Measurements from ENCODE around the gene GIMAP7. TPM values are rescaled to one million over a fixed set of nuclear protein-coding genes. Genes with fewer than 3 reads are reported as not detected.
"Not testable (repeated sequence)": the region's sequence is repeated elsewhere in the genome, so short reads cannot be mapped to it uniquely, and the experiment has no call there.

Gene GIMAP7
- polyA plus RNA-seq, 1 donor from 2014 or later: not detected

DNA sequence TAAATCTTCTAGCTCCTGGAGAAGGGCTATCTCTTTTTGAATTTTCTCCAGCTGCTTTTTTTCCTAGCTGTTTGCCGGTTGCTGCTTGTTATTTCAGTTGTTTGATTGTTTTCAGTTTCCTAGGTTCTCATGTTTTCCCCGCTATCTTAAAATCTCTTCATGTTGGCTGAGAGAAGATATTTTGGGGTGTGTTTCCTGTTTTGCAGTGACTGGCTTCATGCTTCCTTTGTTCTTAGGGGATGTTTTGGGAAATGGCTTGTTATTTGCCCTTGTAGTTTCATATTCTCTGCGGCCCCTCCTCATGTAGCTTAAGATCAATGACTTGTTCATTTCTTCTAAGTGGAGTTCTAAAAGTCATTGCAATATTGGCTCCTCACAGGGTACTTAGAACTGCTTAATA lies 30.6 kb upstream of the GIMAP7 start:
- H3K9ac ChIP-seq (ENCODE audit: low read length); H3K36me3 ChIP-seq (ENCODE audit: insufficient read depth, low read length); H4K20me1 ChIP-seq (ENCODE audit: insufficient read depth); H3K9me3 ChIP-seq (ENCODE audit: low read length); H3K27ac ChIP-seq (ENCODE audit: low read length); H2AFZ ChIP-seq (ENCODE audit: low read depth, low read length); H3K9me2 ChIP-seq (ENCODE audit: insufficient read depth, low read length); H3K27me3 ChIP-seq (ENCODE audit: insufficient read depth, low read depth, low read length); H3F3A ChIP-seq (ENCODE audit: insufficient read depth, low read length, poor library complexity, severe bottlenecking); H3K79me2 ChIP-seq (replicated peaks; ENCODE audit: insufficient read depth, low read length); H3K4me3 ChIP-seq (ENCODE audit: low read length); H3K4me2 ChIP-seq (ENCODE audit: low read length): not testable (repeated sequence)

DNA sequence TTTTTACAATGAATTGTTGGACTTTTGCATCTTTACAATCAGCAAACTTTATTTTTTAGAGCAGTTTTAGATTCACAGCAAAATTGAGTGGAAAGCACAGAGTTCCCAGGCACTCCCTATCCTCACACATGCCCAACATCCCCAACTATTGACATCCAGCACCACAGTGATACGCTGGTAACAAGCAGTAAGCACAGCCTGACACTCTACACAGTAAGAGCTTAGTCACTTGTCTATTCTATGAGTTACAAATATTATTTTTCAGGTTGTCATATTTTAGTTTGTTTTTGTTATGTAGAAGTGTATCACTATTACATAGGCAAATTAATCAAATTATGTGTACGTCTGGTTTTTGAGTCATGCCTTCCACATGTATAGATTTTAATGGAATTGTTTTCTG lies 27.0 kb upstream of the GIMAP7 start:
- H3F3A ChIP-seq (ENCODE audit: insufficient read depth, low read length, poor library complexity, severe bottlenecking): no peaks in the 10 kb centered on the region
- no peak overlapping the region for H3K4me3 ChIP-seq (ENCODE audit: low read length)
- H2AFZ ChIP-seq (ENCODE audit: low read depth, low read length): no peak overlapping the region
- no peaks in the 10 kb centered on the region for H4K20me1 ChIP-seq (ENCODE audit: insufficient read depth)
- H3K27me3 ChIP-seq (ENCODE audit: insufficient read depth, low read depth, low read length): no peaks in the 10 kb centered on the region
- H3K9ac ChIP-seq (ENCODE audit: low read length): no peak overlapping the region
- no peak overlapping the region for H3K27ac ChIP-seq (ENCODE audit: low read length)
- H3K9me3 ChIP-seq (ENCODE audit: low read length): no peaks in the 10 kb centered on the region
- no peak overlapping the region for H3K4me2 ChIP-seq (ENCODE audit: low read length)
- TF ChIP-seq, protein P1, sequence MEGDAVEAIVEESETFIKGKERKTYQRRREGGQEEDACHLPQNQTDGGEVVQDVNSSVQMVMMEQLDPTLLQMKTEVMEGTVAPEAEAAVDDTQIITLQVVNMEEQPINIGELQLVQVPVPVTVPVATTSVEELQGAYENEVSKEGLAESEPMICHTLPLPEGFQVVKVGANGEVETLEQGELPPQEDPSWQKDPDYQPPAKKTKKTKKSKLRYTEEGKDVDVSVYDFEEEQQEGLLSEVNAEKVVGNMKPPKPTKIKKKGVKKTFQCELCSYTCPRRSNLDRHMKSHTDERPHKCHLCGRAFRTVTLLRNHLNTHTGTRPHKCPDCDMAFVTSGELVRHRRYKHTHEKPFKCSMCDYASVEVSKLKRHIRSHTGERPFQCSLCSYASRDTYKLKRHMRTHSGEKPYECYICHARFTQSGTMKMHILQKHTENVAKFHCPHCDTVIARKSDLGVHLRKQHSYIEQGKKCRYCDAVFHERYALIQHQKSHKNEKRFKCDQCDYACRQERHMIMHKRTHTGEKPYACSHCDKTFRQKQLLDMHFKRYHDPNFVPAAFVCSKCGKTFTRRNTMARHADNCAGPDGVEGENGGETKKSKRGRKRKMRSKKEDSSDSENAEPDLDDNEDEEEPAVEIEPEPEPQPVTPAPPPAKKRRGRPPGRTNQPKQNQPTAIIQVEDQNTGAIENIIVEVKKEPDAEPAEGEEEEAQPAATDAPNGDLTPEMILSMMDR (IDR thresholded peaks at IDR 0.05; ENCODE audit: poor library complexity, severe bottlenecking): no peak
- TF ChIP-seq EZH2 (IDR thresholded peaks at IDR 0.05; ENCODE audit: borderline replicate concordance, insufficient read depth, low read length, poor library complexity, severe bottlenecking) (no peak), POLR2AphosphoS5 (IDR thresholded peaks at IDR 0.05) (no peak)
- TF ChIP-seq, protein P2, sequence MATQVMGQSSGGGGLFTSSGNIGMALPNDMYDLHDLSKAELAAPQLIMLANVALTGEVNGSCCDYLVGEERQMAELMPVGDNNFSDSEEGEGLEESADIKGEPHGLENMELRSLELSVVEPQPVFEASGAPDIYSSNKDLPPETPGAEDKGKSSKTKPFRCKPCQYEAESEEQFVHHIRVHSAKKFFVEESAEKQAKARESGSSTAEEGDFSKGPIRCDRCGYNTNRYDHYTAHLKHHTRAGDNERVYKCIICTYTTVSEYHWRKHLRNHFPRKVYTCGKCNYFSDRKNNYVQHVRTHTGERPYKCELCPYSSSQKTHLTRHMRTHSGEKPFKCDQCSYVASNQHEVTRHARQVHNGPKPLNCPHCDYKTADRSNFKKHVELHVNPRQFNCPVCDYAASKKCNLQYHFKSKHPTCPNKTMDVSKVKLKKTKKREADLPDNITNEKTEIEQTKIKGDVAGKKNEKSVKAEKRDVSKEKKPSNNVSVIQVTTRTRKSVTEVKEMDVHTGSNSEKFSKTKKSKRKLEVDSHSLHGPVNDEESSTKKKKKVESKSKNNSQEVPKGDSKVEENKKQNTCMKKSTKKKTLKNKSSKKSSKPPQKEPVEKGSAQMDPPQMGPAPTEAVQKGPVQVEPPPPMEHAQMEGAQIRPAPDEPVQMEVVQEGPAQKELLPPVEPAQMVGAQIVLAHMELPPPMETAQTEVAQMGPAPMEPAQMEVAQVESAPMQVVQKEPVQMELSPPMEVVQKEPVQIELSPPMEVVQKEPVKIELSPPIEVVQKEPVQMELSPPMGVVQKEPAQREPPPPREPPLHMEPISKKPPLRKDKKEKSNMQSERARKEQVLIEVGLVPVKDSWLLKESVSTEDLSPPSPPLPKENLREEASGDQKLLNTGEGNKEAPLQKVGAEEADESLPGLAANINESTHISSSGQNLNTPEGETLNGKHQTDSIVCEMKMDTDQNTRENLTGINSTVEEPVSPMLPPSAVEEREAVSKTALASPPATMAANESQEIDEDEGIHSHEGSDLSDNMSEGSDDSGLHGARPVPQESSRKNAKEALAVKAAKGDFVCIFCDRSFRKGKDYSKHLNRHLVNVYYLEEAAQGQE (IDR thresholded peaks at IDR 0.05; ENCODE audit: borderline replicate concordance): no peak
- no peaks in the 10 kb centered on the region for H3K36me3 ChIP-seq (ENCODE audit: insufficient read depth, low read length)
- no peaks in the 10 kb centered on the region for H3K79me2 ChIP-seq (replicated peaks; ENCODE audit: insufficient read depth, low read length)
- no peaks in the 10 kb centered on the region for H3K9me2 ChIP-seq (ENCODE audit: insufficient read depth, low read length)

DNA sequence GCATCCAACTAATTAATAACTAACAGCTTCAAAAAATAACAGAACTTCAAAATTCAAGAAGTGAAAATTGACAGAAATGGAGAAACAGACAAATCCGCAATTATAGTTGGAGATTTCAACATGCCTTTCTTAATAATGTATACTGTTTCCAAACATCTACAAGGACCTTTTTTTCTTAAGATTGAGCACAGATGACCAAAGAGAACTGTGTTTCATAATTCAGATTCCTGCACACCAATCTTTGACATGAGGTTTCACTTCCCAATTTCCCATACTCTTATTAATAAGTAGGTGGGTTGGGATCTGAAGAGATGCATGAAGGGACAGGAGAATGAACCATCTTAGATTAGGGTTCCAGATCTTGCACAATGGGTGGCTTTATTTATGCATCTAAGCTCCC lies 24.9 kb upstream of the GIMAP7 start:
- Histone ChIP-seq H3K79me2 (replicated peaks; ENCODE audit: insufficient read depth, low read length) (no peaks in the 10 kb centered on the region), H4K20me1 (ENCODE audit: insufficient read depth) (no peaks in the 10 kb centered on the region), H3K4me2 (ENCODE audit: low read length) (no peak overlapping the region), H3K27me3 (ENCODE audit: insufficient read depth, low read depth, low read length) (no peaks in the 10 kb centered on the region), H3K9me3 (ENCODE audit: low read length) (no peaks in the 10 kb centered on the region), H3K4me3 (ENCODE audit: low read length) (no peak overlapping the region), H3K9ac (ENCODE audit: low read length) (no peak overlapping the region), H2AFZ (ENCODE audit: low read depth, low read length) (no peak overlapping the region), H3K36me3 (ENCODE audit: insufficient read depth, low read length) (no peaks in the 10 kb centered on the region), H3F3A (ENCODE audit: insufficient read depth, low read length, poor library complexity, severe bottlenecking) (no peaks in the 10 kb centered on the region), H3K27ac (ENCODE audit: low read length) (no peak overlapping the region), H3K9me2 (ENCODE audit: insufficient read depth, low read length) (no peaks in the 10 kb centered on the region)
- no peak for TF ChIP-seq TAF1 (IDR thresholded peaks at IDR 0.05; ENCODE audit: low read depth)

DNA sequence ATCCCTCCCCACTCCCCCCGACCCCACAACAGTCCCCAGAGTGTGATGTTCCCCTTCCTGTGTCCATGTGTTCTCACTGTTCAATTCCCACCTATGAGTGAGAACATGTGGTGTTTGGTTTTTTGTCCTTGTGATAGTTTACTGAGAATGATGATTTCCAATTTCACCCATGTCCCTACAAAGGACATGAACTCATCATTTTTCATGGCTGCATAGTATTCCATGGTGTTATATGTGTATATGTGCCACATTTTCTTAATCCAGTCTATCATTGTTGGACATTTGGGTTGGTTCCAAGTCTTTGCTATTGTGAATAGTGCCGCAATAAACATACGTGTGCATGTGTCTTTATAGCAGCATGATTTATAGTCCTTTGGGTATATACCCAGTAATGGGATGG lies 21.2 kb upstream of the GIMAP7 start:
- H2AFZ ChIP-seq (ENCODE audit: low read depth, low read length); H3K27ac ChIP-seq (ENCODE audit: low read length); H3K79me2 ChIP-seq (replicated peaks; ENCODE audit: insufficient read depth, low read length): not testable (repeated sequence)

More for the DNA sequence above, 21.2 kb upstream of the GIMAP7 start:
- not testable (repeated sequence) for H3K4me3 ChIP-seq (ENCODE audit: low read length); H3K9me3 ChIP-seq (ENCODE audit: low read length); H4K20me1 ChIP-seq (ENCODE audit: insufficient read depth); H3F3A ChIP-seq (ENCODE audit: insufficient read depth, low read length, poor library complexity, severe bottlenecking); H3K4me2 ChIP-seq (ENCODE audit: low read length); H3K36me3 ChIP-seq (ENCODE audit: insufficient read depth, low read length); H3K27me3 ChIP-seq (ENCODE audit: insufficient read depth, low read depth, low read length); H3K9ac ChIP-seq (ENCODE audit: low read length); H3K9me2 ChIP-seq (ENCODE audit: insufficient read depth, low read length)
